Measurements from ENCODE around the gene SUMO1.

- TF ChIP-seq CTCF (IDR thresholded peaks at IDR 0.05) (no peak), POLR2AphosphoS5 (IDR thresholded peaks at IDR 0.05) (no peak), POLR2A (IDR thresholded peaks at IDR 0.05) (no peak), EP300 (IDR thresholded peaks at IDR 0.05) (no peak)
Observed at GRCh38 chr2:202208526-202208925, 29.9 kb downstream of the SUMO1 start.

Data from gastroesophageal sphincter (tissue), 3 donors.